Heart left ventricle (tissue), 13 donors: ENCODE results near the gene AMFR.

Experiments used
- POLR2A ChIP-seq, 2 donors: fragments of 450-650 bp; IDR thresholded peaks; one replicate each; pipeline ENCODE4 v1.6.1; 2017; ENCODE audit warnings: antibody characterized with exemption in 2 of 2, mild to moderate bottlenecking in 2 of 2, moderate library complexity in 2 of 2
- TF ChIP-seq, protein P1 (sequence below), 12 donors: fragments of 200-600 bp; sonication (generic) in 4 of 12; IDR thresholded peaks; one replicate each; pipeline versions ENCODE4 v1.5.0 to v1.8.0; 2018 to 2022; ENCODE audit warnings: antibody characterized with exemption in 12 of 12, mild to moderate bottlenecking in 5 of 12
- donor health status: ischemic (EF 13 %, LVEDD 7.1; RV severe dilation, severe dysfunction).
- donor health status: DM: no; HTN: yes; CAD: no.
- donor health status: DM: no; HTN: no; CAD: no.
- donor health status: ischemic (EF 25% LVEDD 6.9; RV normal size, moderate dysfunction).
- donor health status: ischemic (EF 25% LVEDD 5.7; RV mildly dilated, moderate dysfunction).
- donor health status: ischemic (EF 35%, LVEDD 5.7; RV mildly dilated, moderate dysfunction).
- donor health status: nonischemic (EF 11% LVEDD 7.7; RV severe dilation, severe dysfunction).
- donor health status: DM: yes; HTN: yes; CAD: no.
- donor health status: PGD.
- donor health status: ischemic (EF 29% LVEDD 5.4; RV normal size, mild dysfunction).
- donor health status: nonischemic (EF 23%, LVEDD 6.1; RV moderate dilation, normal function).

DNA sequence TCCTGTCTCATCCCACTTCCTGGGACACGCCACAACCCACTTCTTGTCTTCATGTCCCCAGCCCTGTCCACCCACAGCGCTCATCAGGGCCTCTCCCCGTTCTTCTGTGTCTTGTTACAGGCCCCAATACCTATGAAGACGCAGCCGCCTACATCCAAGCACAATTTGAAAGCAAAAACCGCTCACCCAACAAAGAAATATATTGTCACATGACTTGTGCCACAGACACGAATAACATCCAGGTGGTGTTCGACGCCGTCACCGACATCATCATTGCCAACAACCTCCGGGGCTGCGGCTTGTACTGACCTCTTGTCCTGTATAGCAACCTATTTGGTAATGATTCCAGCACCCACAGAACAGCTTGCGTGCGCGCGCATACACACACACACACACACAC is 70.6 kb downstream of the AMFR start:
- TF ChIP-seq, protein P1, sequence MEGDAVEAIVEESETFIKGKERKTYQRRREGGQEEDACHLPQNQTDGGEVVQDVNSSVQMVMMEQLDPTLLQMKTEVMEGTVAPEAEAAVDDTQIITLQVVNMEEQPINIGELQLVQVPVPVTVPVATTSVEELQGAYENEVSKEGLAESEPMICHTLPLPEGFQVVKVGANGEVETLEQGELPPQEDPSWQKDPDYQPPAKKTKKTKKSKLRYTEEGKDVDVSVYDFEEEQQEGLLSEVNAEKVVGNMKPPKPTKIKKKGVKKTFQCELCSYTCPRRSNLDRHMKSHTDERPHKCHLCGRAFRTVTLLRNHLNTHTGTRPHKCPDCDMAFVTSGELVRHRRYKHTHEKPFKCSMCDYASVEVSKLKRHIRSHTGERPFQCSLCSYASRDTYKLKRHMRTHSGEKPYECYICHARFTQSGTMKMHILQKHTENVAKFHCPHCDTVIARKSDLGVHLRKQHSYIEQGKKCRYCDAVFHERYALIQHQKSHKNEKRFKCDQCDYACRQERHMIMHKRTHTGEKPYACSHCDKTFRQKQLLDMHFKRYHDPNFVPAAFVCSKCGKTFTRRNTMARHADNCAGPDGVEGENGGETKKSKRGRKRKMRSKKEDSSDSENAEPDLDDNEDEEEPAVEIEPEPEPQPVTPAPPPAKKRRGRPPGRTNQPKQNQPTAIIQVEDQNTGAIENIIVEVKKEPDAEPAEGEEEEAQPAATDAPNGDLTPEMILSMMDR (IDR thresholded peaks at IDR 0.05), result no peak
- TF ChIP-seq POLR2A (IDR thresholded peaks at IDR 0.05), result no peak
